Stimulated activated CD4-positive, alpha-beta T cell treated with anti-CD3 and anti-CD28 coated beads, TNF-alpha, amount 100 ng/mL, for 24 hours (primary cell): ENCODE measurements around the gene GRIN1.
"Not testable (repeated sequence)": the region's sequence is repeated elsewhere in the genome, so short reads cannot be mapped to it uniquely, and the experiment has no call there.

Experiments used
- DNase-seq, 3 experiments: peaks; one replicate each; pipeline ENCODE4 v3.0.0-alpha.2; 2020; ENCODE audit warnings: low read depth in 3 of 3

GRIN1 gene

GRCh38 chr9:137128862-137129455, 10.0 kb upstream of the GRIN1 start:
- DNase-seq, result no peak

- peak; percentile 78 to 90 (median 84) for DNase-seq
These were observed 9.3 kb upstream of the GRIN1 start for GRCh38 chr9:137129456-137130175.

DNA sequence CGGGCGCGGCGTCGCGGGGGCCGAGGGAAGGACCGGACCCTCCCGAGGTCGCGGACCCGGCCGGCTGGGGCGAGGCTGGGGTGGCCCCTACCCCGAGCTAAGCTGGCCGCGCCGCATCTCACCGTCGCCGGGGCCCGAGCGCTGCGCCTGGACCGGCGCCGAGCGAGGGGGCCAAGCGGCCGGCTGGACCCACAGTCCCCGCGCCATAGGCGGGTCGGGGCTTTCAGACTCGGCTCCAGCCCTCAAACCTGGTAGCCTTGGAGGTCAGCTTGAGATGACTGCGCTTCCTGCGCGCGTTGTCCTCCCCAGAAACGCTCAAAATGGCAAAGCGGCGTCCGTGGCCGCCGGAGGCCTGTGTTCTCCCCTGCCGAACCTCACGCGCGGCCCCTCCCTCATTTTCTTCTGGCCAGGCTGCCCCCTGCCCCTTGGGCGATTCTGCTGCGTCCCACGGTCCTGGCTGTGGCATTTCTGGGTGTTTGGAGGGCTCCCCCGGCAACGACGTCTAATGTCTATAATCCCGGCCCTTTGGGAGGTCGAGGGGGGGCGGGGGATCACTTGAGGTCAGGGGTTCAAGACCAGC, 8.7 kb upstream of the GRIN1 start:
- DNase-seq, result no peak

DNA sequence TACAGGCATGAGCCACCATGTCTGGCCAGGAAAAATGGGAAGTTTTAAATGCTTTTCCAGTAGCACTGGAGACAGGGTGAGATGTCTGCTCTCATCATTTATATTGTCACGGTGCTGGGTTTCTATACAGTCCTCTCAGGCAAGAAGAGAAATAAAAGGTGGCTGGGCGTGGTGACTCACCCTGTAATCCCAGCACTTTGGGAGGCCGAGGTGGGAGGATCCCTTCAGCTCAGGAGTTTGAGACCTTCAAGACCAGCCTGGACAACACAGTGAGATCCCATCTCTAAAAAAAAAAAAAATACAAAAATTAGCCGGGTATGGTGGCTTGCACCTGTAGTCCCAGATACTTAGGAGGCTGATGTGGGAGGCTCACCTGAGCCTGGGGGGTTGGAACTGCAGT, 4.8 kb upstream of the GRIN1 start:
- DNase-seq, result no peak

DNA sequence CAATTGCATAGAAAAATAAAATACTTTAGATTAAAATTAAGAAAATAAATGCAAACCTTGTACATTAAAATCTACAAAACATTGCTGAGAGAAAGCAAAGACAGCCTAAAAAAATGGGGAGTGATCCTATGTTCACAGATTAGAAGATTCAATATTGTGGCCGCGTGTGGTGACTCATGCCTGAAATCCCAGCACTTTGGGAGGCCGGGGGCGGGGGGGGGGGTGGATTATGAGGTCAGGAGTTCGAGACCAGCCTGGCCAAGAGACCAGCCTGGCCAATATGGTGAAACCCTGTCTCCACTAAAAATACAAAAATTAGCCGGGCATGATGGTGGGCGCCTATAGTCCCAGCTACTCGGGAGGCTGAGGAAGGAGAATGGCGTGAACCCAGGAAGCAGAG, 3.8 kb upstream of the GRIN1 start:
- DNase-seq, result not testable (repeated sequence)

GRCh38 chr9:137136261-137136880, 2.6 kb upstream of the GRIN1 start:
- DNase-seq, result no peak

DNA sequence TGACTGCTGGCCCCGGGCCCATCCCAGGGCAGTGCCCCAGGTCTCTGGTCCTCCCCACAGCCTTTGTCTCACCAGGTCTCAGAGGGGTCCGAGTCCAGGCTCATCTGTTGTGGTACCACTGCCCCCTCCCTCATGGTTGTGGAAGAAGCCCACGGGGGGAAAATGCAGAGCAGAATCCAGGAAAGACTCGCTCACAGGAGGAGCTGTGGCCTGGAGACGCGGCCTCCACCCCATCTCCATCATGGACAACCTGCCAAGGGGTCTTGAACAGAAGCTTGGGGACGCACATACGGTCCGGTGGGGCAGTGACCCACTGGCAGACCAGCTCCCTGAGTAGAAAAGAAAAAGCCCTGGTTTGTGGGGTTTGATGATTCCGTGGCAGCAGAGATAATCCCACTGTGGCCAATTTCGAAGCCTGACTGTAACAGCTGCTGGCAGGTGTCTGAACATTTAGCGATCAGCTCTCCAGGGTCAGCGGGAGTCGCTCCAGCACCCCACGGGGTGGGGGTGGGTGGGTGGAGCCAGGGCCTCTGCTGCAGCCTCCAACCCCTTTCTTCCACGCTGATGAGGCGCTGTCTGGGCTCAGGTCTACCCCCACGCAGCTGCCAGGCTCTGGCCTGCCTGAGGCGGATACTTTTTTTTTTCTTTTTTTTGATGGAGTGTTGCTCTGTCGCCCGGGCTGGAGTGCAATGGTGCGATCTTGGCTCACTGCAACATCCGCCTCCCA, 1.9 kb upstream of the GRIN1 start:
- DNase-seq, result no peak

GRCh38 chr9:137138058-137138721, 764 bp upstream of the GRIN1 start:
- DNase-seq, result no peak

- DNase-seq, result no peak
These were observed 655 bp downstream of the GRIN1 start for GRCh38 chr9:137139468-137140150.

GRCh38 chr9:137140151-137141012, 1.4 kb downstream of the GRIN1 start:
- no peak for DNase-seq

DNA sequence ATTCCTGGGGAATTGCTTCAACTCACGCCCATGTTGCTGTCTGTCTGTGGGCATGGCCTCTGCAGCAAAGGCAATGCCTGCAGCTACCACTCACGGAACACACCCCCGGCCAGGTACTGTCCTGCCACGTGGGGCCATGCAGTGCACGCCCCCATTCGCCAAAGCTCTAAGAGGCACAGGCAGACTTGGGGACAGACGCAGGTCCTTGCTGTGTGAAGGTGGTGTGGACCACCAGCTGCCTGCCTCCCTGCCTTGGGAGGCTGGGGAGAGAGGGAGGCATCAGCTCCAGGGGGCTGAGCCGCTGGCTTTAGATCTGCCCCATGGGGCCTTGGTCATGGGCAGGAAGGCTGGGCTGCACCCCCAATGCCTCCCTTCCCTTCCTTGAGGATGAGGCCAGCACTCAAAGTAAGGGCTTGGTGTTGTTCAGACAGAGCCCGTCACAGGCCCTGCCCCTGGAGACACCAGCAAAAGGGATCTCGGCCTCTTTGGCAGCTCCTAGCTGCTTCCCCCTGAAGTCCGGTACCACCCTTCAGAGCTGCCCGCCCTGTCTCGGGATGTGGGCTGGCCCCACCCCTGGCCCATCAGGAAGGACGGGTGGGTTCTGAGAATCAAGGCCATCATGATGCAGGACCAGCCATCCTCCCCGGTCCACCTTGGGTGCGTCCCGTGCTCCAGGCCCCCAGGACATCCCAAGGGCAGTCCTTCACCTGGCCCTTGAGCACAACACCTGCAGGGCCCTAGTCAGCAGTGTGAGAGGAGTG, 2.3 kb downstream of the GRIN1 start:
- no peak for DNase-seq

DNA sequence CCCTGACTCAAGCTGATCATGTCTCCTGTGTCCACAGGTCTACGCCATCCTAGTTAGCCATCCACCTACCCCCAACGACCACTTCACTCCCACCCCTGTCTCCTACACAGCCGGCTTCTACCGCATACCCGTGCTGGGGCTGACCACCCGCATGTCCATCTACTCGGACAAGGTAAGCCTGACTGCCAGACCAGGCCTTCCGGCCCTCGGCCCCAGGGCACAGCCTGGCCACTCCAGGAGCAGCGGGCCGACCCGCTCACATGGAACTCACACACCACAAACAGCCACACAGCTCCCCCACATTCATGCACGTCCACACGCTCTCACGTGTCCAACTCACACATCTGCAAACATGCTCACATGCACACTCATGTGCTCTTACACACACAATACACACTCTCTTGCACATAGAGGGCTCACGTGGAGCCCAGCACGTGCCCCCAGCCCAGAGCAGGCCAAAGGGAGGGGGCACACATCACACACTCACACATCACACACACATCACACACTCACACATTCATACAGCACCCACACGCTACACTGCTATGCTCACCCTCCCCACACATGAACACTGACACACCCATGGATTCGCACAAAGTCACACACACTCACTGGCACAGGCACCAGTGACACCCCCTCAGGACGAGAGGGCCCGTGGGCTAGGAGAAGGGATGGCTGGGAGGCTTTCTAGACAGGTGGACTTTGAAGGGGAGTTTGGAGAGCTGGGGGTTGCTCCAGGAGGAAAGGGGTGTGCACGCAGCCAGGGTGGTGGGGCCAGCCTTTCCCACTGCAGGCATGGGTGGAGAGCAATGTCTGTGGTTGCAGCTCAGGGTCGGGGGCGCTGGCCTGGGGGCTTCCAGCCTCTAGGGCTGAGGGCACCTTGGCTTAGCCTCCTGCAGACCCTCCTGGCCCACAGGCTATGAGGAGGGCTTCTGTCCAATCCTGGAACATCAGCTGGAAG, 3.3 kb downstream of the GRIN1 start:
- no peak for DNase-seq

DNA sequence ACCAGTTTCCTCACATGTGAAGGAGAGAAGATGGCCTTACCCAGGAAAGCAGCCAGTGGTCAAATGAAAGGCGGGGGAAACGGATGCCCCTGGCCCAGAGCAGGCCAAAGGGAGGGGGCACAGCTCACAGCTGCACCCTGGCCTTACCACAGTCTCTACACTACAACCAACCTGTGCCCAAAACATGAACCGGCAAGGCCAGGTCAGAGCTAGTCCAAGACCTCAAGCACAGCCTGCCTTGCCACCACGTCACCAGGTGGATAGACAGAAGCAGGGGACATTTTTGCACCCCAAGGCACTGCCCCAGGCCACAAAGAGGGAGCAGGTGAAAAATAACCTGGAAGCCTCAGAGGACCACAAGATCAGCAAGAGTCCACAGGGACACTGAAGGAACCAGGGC, 4.5 kb downstream of the GRIN1 start:
- DNase-seq, result no peak

DNA sequence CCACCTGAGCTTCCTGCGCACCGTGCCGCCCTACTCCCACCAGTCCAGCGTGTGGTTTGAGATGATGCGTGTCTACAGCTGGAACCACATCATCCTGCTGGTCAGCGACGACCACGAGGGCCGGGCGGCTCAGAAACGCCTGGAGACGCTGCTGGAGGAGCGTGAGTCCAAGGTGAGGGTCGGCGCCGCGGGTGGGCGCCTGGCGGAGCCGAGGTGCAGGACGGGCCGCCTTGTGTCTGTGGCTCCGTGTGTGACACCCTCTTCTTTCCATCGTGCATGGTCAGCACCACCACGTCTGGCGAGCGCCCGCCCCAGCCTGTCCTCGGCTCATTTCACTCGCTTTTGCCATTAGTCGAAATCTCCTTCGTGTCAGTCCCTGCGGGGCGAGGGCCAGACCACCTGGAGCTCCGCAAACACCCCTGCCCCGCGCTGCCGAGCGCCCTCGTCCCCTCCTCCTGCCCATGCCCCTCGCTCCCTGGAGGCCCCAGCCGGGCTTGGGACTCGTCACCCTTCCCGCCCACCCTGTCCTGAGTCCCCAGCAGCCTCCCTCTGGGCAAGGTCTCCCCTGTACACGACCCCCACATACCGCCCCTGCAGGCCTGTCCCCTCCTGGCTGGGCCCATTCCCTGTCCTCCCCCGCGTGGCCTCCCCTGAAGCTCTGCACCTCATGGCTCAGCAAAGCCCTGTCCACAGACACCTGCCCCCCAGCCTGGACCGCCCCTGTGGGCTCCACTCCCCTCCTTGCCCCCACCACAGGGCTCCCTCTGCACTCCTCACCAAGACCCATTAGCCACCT, 7.0 kb downstream of the GRIN1 start:
- DNase-seq, result no peak

DNA sequence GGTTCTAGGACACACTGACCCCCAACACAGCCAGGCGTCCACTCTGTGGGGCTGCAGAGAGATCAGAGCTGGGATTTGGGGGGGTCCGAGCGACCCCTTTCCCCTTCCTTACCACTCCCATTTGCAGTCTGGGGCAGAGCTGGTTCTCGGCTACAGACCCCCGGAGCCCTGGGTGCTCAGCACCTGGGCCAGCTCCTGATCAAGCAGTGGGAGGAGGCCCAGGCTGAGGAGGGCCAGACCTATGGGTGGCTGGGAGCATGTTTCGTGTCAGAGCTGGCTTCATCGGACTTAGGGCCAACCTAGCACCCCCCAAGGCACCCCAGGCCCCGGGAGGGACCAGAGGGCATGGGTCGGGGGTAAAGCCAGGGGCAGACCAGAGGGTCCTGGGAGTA, 7.6 kb downstream of the GRIN1 start:
- DNase-seq, result no peak

DNA sequence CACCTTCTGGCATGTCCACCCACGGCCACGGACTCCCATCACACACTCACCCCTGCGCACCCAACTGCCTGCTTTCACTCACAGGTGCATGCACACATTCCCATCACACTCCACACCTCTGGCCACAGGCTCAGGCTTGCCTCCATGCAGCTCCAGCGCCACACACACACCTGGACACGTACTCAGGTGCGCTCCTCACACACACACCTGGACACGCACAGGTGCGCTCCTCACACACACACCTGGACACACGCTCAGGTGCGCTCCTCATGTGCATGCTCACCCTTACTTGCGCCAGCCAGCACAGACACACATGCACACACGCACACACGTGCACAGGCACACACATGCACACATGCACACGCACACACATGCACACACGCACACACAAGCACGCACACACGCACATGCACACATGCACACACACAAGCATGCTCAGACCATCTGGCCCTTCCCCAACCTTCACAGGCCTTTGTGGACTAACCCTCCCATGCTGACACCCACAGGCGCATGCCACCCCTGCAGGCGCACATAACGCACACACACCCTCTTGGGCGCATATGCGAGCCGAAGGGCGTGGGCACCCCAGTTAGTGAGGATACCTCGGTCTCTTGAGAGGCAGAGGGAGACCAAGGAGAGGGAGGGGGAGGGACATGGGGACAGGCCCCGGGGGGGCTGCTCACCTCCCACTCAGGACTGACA, 8.3 kb downstream of the GRIN1 start:
- DNase-seq, result no peak

DNA sequence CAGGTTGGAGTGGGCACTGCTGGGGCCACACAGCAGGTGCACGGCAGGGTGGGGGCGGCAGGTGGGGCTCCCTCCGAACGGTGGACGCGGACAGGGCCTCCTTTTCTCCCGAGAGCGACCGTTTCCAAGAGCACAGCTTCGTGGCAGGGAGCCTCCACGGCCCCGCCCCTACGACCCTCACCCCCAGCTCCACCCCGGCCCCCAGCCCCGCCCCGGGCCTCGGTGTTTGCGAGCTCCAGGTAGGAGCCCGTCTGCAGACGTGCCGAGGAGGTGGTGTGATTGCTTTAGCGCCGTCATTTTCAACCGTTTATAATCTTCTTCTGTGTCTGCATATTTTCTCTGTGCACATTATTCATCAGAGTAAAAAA, 8.8 kb downstream of the GRIN1 start:
- no peak for DNase-seq
